Activated CD8-positive, alpha-beta T cell treated with anti-CD3 and anti-CD28 coated beads, Interleukin-2, amount 10 ng/mL, durations not matched to agents 7 days and 5 days (primary cell): ENCODE data around the gene TMC4. TPM values are rescaled to one million over a fixed set of nuclear protein-coding genes. Genes with fewer than 3 reads are reported as not detected.

ENCODE experiments used
- ATAC-seq: fragments of 150-1000 bp; cut with Tn5 transposase; one replicate; pipeline ENCODE4 v1.10.0; 2021; ENCODE audit warnings: moderate library complexity
- CTCF ChIA-PET: fragments of 350-600 bp; sonication (Branson Sonifier 250); formaldehyde crosslinking; loops from one replicate; lab custom pipeline; 2021; ENCODE audit warnings: antibody characterized with exemption; lab: Charles Lee
- POLR2A ChIA-PET: fragments of 350-600 bp; sonication (Branson Sonifier 250); formaldehyde crosslinking; loops from one replicate; lab custom pipeline; 2021; ENCODE audit warnings: antibody characterized with exemption; lab: Charles Lee
- DNase-seq: peaks from one replicate; pipeline ENCODE4 v3.0.0-alpha.2; 2020
- H3K27ac Mint-ChIP-seq: one replicate; pipeline ENCODE4 v1.8.0; 2021; ENCODE audit warnings: mild to moderate bottlenecking, mixed read lengths
- H3K27me3 Mint-ChIP-seq: one replicate; pipeline ENCODE4 v1.8.0; 2021; ENCODE audit warnings: low read depth, mixed read lengths
- H3K36me3 Mint-ChIP-seq: one replicate; pipeline ENCODE4 v1.8.0; 2021; ENCODE audit warnings: low read depth, mixed read lengths
- H3K4me1 Mint-ChIP-seq: one replicate; pipeline ENCODE4 v1.8.0; 2021; ENCODE audit warnings: low read depth, mixed read lengths
- H3K4me3 Mint-ChIP-seq: one replicate; pipeline ENCODE4 v1.8.0; 2021; ENCODE audit warnings: mild to moderate bottlenecking, mixed read lengths
- H3K9me3 Mint-ChIP-seq: one replicate; pipeline ENCODE4 v1.8.0; 2022; ENCODE audit warnings: mixed read lengths; ENCODE audit not compliant: insufficient read depth
- total RNA-seq, 2 experiments: library from RNA; stranded (reverse); gene quantifications; one replicate each; pipeline ENCODE4 v1.2.3, GENCODE V29; 2021

The TMC4 gene
- total RNA-seq, 2 experiments from 2014 or later = 0.55 to 0.76 TPM

DNA sequence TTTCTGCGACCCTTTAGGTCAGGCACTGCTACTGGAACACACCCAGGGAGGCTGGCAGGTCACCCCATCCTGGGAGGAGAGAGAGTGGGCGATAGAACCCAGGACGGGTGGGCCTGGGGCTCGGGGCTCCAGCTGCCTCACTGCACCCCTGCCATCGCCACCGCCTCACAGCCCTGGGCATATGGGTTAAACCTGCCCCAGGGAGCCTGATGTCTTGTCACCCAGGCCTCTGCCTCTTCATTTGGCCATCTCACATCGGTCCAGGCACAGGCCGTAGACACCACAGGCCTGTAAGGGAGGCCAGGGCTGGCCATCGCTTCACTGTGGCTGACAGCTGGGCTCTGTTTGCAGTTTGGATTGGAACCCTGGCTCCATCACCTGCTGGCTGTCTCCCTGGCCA is 47.2 kb downstream of the TMC4 start:
- Mint-ChIP-seq H3K27me3 (no peaks in the 10 kb centered on the region), H3K27ac (no peak overlapping the region), H3K4me1 (no peaks in the 10 kb centered on the region), H3K9me3 (no peaks in the 10 kb centered on the region), H3K36me3 (peaks cover 38% of the 10 kb centered on the region), H3K4me3 (no peak overlapping the region)
- ATAC-seq = no peak
- ChIA-PET CTCF (no interaction called here), POLR2A (no interaction called here)
- DNase-seq = no peak

DNA sequence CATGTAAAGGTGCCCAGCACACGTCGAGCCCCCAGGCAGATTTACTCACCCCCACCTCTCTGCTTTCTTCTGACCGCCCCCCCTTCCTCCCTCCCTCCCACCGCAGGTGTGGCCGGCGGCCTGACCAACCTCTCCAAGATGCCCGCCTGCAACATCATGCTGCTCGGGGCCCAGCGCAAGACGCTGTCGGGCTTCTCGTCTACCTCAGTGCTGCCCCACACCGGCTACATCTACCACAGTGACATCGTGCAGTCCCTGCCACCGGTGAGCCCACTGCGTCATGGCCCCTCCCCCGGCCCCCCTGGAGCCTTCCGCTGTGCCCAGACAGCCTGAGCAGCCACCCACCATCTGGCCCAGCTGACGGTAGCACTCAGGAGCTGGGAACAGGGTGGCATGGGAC is 48.6 kb downstream of the TMC4 start:
- DNase-seq (no peak), ATAC-seq (no peak)
- H3K4me1 Mint-ChIP-seq = no peaks in the 10 kb centered on the region
- ChIA-PET POLR2A (interaction anchor here (2.4 kb wide), 1 partner anchor 9 kb away, joined by 15 read pairs; the partner anchor contains the start of genes PRPF31 and TFPT), CTCF (no interaction called here)
- no peak overlapping the region for H3K27ac Mint-ChIP-seq
- no peaks in the 10 kb centered on the region for H3K9me3 Mint-ChIP-seq
- H3K27me3 Mint-ChIP-seq = no peaks in the 10 kb centered on the region
- H3K36me3 Mint-ChIP-seq = peaks cover 41% of the 10 kb centered on the region
- H3K4me3 Mint-ChIP-seq = no peak overlapping the region

DNA sequence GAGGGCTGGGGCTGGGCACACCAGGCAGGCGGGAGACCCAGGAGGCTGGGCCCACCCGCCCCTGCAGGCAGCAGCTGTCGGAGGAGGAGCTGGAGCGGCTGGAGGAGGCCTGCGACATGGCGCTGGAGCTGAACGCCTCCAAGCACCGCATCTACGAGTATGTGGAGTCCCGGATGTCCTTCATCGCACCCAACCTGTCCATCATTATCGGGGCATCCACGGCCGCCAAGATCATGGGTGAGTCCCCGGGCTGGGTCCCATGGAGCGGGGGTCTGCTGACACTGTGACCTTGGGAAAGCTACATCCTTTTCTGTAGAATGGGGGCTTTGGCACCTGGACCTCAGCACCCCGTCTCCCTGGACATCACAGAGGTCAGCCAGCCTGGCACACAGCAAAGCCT is 49.3 kb downstream of the TMC4 start:
- Mint-ChIP-seq H3K36me3 (peaks cover 40% of the 10 kb centered on the region), H3K27ac (no peak overlapping the region), H3K9me3 (no peaks in the 10 kb centered on the region), H3K27me3 (no peaks in the 10 kb centered on the region), H3K4me3 (no peak overlapping the region), H3K4me1 (no peaks in the 10 kb centered on the region)
- POLR2A ChIA-PET = interaction anchor here (2.4 kb wide), 1 partner anchor 8 kb away, joined by 15 read pairs; the partner anchor contains the start of genes PRPF31 and TFPT
- ATAC-seq (no peak), DNase-seq (no peak)
- CTCF ChIA-PET = no interaction called here

DNA sequence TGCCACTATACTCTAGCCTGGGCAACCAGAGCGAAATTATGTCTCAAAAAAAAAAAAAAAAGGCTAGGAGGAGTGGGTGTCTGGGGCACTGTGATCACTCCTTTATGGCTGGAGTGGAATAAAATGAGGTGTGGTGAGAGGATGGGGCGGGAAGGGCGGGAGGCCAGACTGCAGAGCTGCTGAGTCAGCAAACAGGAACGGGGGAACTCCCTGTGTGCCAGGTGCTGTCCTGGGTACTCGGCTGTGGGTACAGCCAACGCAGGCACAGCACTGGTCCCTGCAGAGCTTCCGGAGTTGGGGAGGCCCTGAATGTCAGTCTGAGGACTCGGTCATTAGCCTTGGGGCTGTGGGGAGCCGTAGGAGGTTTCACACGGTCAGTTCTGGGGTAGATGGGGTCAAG is 51.7 kb downstream of the TMC4 start:
- Mint-ChIP-seq H3K36me3 (peaks cover 34% of the 10 kb centered on the region), H3K4me1 (peaks cover 12% of the 10 kb centered on the region), H3K27ac (no peak overlapping the region), H3K9me3 (no peaks in the 10 kb centered on the region), H3K27me3 (no peaks in the 10 kb centered on the region), H3K4me3 (no peak overlapping the region)
- DNase-seq = no peak
- ChIA-PET POLR2A (no interaction called here), CTCF (no interaction called here)
- no peak for ATAC-seq

- ChIA-PET POLR2A (interaction anchor here (0.6 to 2.9 kb wide), 12 partner anchors 9 to 248 kb away, joined by 3 to 21 read pairs (median 4); partner anchors contain the start of genes CNOT3, LENG1, MYADM and NDUFA3), CTCF (interaction anchor here (1.4 kb wide), 1 partner anchor 21 kb away, joined by 3 read pairs; no protein-coding TSS in a partner anchor)
- no peaks in the 10 kb centered on the region for H3K9me3 Mint-ChIP-seq
- H3K27ac Mint-ChIP-seq = peak within 1 kb of the TSS; percentile 94
- H3K4me1 Mint-ChIP-seq = peaks cover 29% of the 10 kb centered on the region
- no peaks in the 10 kb centered on the region for H3K27me3 Mint-ChIP-seq
- peak; percentile 98 for DNase-seq
- ATAC-seq = peak; percentile 92
- H3K4me3 Mint-ChIP-seq = peak within 1 kb of the TSS; percentile 98
- H3K36me3 Mint-ChIP-seq = peaks cover 37% of the 10 kb centered on the region
Measured at GRCh38 chr19:54115109-54116063, 57.6 kb downstream of the TMC4 start, which contains the start of the genes PRPF31 and TFPT. Gene PRPF31, plus strand, starts transcription at chr19:54115754. Its CDS starts 2,525 bp downstream, at chr19:54118279. Gene TFPT, minus strand, starts transcription at chr19:54115657. Its CDS starts 388 bp downstream, at chr19:54115269.

- peak; percentile 84 for DNase-seq
- H3K4me3 Mint-ChIP-seq = peak overlapping the region; percentile 98
- H3K4me1 Mint-ChIP-seq = peaks cover 29% of the 10 kb centered on the region
- H3K36me3 Mint-ChIP-seq = peaks cover 41% of the 10 kb centered on the region
- H3K27ac Mint-ChIP-seq = peak overlapping the region; percentile 94
- ChIA-PET POLR2A (interaction anchor here (1.0 to 2.9 kb wide), 8 partner anchors 10 to 240 kb away, joined by 3 to 21 read pairs (median 8); partner anchors contain the start of genes CNOT3, LENG1, NDUFA3 and OSCAR), CTCF (interaction anchor here (1.4 kb wide), 1 partner anchor 22 kb away, joined by 3 read pairs; no protein-coding TSS in a partner anchor)
- ATAC-seq = peak; percentile 65
- H3K27me3 Mint-ChIP-seq = no peaks in the 10 kb centered on the region
- H3K9me3 Mint-ChIP-seq = no peaks in the 10 kb centered on the region
Measured at GRCh38 chr19:54114340-54115108, 58.4 kb downstream of the TMC4 start.

Other genes with a start within 250 kb of the TMC4 start
- not detected for gene CACNG8, start 210.2 kb downstream of the TMC4 start, total RNA-seq
- not detected for gene CACNG6, start 181.5 kb downstream of the TMC4 start, total RNA-seq
- gene VSTM1, start 109.3 kb downstream of the TMC4 start, total RNA-seq = not detected
- gene TARM1, start 91.8 kb downstream of the TMC4 start, total RNA-seq = not detected
- gene OSCAR, start 72.4 kb downstream of the TMC4 start, total RNA-seq = under 1 TPM; 0.34 to 0.42 TPM
- 100 to 1,000 TPM; 138 to 152 TPM for gene NDUFA3, start 70.3 kb downstream of the TMC4 start, total RNA-seq
- 10 to 100 TPM; 50.9 to 51.4 TPM for gene TFPT, start 57.5 kb downstream of the TMC4 start, total RNA-seq
- gene PRPF31, start 57.4 kb downstream of the TMC4 start, total RNA-seq = 10 to 100 TPM; 77.5 to 82.8 TPM
- 10 to 100 TPM; 55.1 to 58.4 TPM for gene CNOT3, start 35.4 kb downstream of the TMC4 start, total RNA-seq
- gene LENG1, start 13.4 kb downstream of the TMC4 start, total RNA-seq = 1 to 10 TPM; 6.6 to 7.5 TPM
- gene MBOAT7, start 16.4 kb upstream of the TMC4 start, total RNA-seq = 10 to 100 TPM; 56.9 to 58.8 TPM
- gene TSEN34, start 18.1 kb upstream of the TMC4 start, total RNA-seq = 10 to 100 TPM; 11.2 to 11.9 TPM
- gene RPS9, start 27.7 kb upstream of the TMC4 start, total RNA-seq = 1,000 to 10,000 TPM; 1,244 to 1,253 TPM
- gene LILRB3, start 49.8 kb upstream of the TMC4 start, total RNA-seq = 1 to 10 TPM; 1.1 to 1.5 TPM
- under 1 TPM in 1 of 2 experiments, not detected in 1; 0.18 TPM for gene LILRA6, start 69.6 kb upstream of the TMC4 start, total RNA-seq
- not detected for gene LILRB5, start 84.1 kb upstream of the TMC4 start, total RNA-seq
- not detected for gene LILRB2, start 108.0 kb upstream of the TMC4 start, total RNA-seq
- not detected for gene LILRA5, start 140.0 kb upstream of the TMC4 start, total RNA-seq
- not detected for gene LILRA4, start 166.0 kb upstream of the TMC4 start, total RNA-seq
- 10 to 100 TPM; 92.8 to 97.6 TPM for gene LAIR1, start 191.8 kb upstream of the TMC4 start, total RNA-seq
- 1 to 10 TPM in 1 of 2 experiments, under 1 TPM in 1; 0.99 to 1.3 TPM for gene TTYH1, start 242.3 kb upstream of the TMC4 start, total RNA-seq